PFSK-1 (cell line): Measurements from ENCODE around the gene MARCHF10.

Source experiments
- FOXP2 ChIP-seq: optimal IDR thresholded peaks from 2 replicates; pipeline ENCODE3; 2011; ENCODE audit warnings: borderline replicate concordance, control low read depth, inconsistent platforms; ENCODE audit not compliant: insufficient read depth; ENCODE audit errors: extremely low read length, extremely low read depth
- POLR2AphosphoS5 ChIP-seq: IDR thresholded peaks from 2 replicates; pipeline ENCODE4 v1.6.1; 2012; ENCODE audit warnings: low read depth, mild to moderate bottlenecking, control low read depth, low read length, moderate library complexity
- SIN3A ChIP-seq: IDR thresholded peaks from 2 replicates; pipeline ENCODE4 v1.6.1; 2012; ENCODE audit warnings: mild to moderate bottlenecking, low read length, moderate library complexity, borderline replicate concordance; ENCODE audit not compliant: insufficient read depth
- TAF1 ChIP-seq: IDR thresholded peaks from 2 replicates; pipeline ENCODE4 v1.6.1; 2012; ENCODE audit warnings: low read length, control low read depth, borderline replicate concordance; ENCODE audit not compliant: insufficient read depth
- TF ChIP-seq, protein P1 (sequence below), 2 experiments: IDR thresholded peaks; 2 replicates each; pipeline versions ENCODE4 v1.6.1 to v1.8.0; 2011 to 2012; ENCODE audit warnings: low read depth in 2 of 2, low read length in 2 of 2, control low read depth in 1 of 2, inconsistent platforms in 1 of 2, mild to moderate bottlenecking in 1 of 2, moderate library complexity in 1 of 2; ENCODE audit not compliant: insufficient read depth in 1 of 2

MARCHF10 gene

DNA sequence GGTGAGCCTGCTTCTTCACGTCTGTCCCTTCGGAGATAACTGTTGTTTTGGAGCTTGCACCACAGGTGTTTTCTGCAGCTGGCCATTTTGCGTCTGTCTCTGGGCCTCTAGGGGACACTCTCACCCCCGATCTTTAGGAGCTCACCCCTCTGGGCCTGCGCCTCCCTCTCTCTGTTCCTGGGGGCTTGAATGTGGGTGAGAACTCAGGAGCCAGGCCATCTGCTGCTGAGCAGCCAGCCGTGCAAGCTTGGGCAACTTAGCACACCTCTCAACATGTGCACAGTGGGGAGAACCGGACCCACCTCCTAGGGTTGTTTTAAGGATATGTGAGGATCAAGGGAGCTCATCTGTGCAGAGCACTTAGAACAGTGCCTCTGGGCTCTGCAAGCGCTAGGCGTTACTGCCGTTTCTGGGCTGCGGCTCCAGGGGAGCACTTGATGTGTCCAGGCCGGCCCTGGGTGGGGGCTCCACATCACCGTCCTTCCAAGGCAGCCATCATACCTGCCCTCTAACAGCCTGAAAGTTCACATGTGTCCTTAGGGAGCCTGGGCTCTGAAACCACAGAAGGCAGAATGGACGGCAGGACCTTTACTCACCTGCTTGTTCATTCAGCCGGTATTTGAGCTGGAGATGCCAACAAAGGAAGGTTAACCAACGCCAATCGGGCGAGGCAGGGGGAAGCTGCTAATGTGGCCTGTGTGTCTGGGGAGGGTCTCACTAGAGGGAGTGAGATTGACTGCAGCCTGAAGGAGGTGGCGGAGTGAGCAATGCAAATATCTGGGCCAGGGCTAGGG is 114.3 kb downstream of the MARCHF10 start:
- TF ChIP-seq POLR2AphosphoS5 (no peak), FOXP2 (no peak), TAF1 (no peak), SIN3A (no peak)
- TF ChIP-seq, protein P1, sequence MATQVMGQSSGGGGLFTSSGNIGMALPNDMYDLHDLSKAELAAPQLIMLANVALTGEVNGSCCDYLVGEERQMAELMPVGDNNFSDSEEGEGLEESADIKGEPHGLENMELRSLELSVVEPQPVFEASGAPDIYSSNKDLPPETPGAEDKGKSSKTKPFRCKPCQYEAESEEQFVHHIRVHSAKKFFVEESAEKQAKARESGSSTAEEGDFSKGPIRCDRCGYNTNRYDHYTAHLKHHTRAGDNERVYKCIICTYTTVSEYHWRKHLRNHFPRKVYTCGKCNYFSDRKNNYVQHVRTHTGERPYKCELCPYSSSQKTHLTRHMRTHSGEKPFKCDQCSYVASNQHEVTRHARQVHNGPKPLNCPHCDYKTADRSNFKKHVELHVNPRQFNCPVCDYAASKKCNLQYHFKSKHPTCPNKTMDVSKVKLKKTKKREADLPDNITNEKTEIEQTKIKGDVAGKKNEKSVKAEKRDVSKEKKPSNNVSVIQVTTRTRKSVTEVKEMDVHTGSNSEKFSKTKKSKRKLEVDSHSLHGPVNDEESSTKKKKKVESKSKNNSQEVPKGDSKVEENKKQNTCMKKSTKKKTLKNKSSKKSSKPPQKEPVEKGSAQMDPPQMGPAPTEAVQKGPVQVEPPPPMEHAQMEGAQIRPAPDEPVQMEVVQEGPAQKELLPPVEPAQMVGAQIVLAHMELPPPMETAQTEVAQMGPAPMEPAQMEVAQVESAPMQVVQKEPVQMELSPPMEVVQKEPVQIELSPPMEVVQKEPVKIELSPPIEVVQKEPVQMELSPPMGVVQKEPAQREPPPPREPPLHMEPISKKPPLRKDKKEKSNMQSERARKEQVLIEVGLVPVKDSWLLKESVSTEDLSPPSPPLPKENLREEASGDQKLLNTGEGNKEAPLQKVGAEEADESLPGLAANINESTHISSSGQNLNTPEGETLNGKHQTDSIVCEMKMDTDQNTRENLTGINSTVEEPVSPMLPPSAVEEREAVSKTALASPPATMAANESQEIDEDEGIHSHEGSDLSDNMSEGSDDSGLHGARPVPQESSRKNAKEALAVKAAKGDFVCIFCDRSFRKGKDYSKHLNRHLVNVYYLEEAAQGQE (IDR thresholded peaks at IDR 0.05; ENCODE audit: insufficient read depth in 1 of 2, low read depth in 2 of 2, low read length in 2 of 2), result no peak

DNA sequence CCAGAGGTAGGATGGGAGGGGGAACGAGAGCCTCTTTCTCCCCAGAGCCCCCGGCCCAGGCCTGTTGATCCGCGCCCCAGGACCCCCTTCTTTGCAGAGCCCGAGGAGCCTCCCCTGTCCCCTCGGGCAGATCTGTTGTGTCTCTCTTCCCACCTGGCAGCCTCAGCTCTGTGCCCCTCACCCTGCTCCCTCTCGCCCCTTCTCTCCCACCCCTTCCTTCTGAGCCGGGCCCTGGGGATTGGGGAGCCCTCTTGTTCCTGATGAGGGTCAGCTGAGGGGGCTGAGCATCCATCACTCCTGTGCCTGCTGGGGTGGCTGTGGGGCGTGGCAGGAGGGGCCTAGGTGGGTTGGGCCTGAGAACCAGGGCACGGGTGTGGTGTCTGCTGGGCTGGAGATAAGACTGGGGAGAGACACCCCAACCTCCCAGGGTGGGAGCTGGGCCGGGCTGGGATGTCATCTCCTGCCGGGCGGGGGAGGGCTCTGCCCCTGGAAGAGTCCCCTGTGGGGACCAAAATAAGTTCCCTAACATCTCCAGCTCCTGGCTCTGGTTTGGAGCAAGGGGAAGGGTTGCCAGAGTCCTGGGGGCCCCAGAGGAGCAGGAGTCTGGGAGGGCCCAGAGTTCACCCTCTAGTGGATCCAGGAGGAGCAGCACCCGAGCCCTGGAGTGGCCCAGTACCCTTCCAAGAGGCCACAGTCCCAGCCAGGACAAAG is 115.2 kb downstream of the MARCHF10 start:
- TF ChIP-seq SIN3A (no peak), TAF1 (no peak), FOXP2 (no peak), POLR2AphosphoS5 (no peak)
- TF ChIP-seq, protein P1 (IDR thresholded peaks at IDR 0.05; ENCODE audit: insufficient read depth in 1 of 2, low read depth in 2 of 2, low read length in 2 of 2), result no peak

DNA sequence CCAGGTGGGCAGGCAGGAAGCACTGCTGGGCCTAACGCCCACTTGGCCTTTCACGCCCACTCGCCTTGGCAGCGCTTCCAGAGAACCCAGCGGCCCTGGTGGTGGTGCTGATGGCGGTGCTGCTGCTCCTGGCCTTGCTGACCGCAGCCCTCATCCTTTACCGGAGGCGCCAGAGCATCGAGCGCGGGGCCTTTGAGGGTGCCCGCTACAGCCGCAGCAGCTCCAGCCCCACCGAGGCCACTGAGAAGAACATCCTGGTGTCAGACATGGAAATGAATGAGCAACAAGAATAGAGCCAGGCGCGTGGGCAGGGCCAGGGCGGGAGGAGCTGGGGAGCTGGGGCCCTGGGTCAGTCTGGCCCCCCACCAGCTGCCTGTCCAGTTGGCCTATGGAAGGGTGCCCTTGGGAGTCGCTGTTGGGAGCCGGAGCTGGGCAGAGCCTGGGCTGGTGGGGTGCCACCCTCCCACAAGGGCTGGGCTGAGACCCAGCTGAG is 115.9 kb downstream of the MARCHF10 start:
- TF ChIP-seq FOXP2, result no peak

DNA sequence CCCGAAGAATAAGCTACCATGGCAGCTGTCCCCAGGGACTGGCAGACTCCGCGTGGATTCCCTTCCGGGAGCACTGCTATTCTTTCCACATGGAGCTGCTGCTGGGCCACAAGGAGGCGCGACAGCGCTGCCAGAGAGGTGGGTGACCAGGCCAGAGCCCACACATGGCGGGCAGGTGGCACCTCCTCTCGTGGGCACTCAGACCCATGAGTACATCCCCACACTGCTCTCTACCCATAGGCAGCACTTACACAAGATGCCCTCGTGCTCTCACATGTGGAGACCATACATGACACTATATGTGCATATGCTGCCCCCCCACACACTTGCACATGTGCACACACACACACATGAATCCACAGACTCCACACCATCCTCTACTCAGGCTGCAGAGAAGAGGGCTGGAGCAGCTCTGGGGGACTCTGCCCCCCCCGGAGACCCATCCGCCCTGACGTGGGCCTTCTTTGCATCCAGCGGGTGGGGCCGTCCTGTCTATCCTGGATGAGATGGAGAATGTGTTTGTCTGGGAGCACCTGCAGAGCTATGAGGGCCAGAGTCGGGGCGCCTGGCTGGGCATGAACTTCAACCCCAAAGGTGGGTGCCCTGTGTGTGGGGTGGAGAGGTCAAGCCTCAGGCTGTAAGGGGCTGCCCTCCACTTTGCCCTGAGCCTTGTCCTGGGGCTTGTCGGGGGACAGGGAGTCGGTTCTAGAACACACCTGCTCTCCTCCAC is 117.8 kb downstream of the MARCHF10 start:
- TF ChIP-seq SIN3A, result no peak
- no peak for TF ChIP-seq POLR2AphosphoS5
- no peak for TF ChIP-seq FOXP2
- TF ChIP-seq TAF1, result no peak
- TF ChIP-seq, protein P1 (IDR thresholded peaks at IDR 0.05; ENCODE audit: insufficient read depth in 1 of 2, low read depth in 2 of 2, low read length in 2 of 2), result no peak

DNA sequence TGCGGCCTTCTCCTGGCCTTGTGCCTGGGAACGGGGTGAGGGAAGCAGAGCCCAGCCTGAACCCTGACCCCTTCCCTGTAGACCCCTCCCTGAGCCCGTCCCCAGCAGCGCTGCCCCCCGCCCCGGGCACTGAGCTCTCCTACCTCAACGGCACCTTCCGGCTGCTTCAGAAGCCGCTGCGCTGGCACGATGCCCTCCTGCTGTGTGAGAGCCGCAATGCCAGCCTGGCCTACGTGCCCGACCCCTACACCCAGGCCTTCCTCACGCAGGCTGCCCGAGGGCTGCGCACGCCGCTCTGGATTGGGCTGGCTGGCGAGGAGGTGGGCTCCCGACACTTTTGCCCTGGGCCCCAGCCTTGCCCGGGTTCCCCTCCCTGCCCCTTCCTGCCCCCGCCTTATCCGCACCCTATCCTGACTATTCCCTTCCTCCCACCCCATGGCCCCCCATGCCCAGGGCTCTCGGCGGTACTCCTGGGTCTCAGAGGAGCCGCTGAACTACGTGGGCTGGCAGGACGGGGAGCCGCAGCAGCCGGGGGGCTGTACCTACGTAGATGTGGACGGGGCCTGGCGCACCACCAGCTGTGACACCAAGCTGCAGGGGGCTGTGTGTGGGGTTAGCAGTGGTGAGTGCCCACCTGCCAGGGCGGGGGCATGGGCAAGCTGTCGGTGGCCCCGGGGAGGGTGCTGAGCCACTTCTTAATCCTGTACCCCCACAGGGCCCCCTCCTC is 118.5 kb downstream of the MARCHF10 start:
- TF ChIP-seq, protein P1 (IDR thresholded peaks at IDR 0.05; ENCODE audit: insufficient read depth in 1 of 2, low read depth in 2 of 2, low read length in 2 of 2), result no peak
- TF ChIP-seq FOXP2, result no peak
- TF ChIP-seq POLR2AphosphoS5, result no peak
- no peak for TF ChIP-seq TAF1
- TF ChIP-seq SIN3A, result no peak
